ENCODE measurements around the gene PRR4.

- TF ChIP-seq, protein P1, sequence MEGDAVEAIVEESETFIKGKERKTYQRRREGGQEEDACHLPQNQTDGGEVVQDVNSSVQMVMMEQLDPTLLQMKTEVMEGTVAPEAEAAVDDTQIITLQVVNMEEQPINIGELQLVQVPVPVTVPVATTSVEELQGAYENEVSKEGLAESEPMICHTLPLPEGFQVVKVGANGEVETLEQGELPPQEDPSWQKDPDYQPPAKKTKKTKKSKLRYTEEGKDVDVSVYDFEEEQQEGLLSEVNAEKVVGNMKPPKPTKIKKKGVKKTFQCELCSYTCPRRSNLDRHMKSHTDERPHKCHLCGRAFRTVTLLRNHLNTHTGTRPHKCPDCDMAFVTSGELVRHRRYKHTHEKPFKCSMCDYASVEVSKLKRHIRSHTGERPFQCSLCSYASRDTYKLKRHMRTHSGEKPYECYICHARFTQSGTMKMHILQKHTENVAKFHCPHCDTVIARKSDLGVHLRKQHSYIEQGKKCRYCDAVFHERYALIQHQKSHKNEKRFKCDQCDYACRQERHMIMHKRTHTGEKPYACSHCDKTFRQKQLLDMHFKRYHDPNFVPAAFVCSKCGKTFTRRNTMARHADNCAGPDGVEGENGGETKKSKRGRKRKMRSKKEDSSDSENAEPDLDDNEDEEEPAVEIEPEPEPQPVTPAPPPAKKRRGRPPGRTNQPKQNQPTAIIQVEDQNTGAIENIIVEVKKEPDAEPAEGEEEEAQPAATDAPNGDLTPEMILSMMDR (IDR thresholded peaks at IDR 0.05), result no peak
- no peak for TF ChIP-seq POLR2A (IDR thresholded peaks at IDR 0.05)
Observed at GRCh38 chr12:10801741-10802140, 47.5 kb downstream of the PRR4 start.

Data from tibial nerve (tissue), 3 donors.